Hippocampal formation (tissue), 2 donors: ENCODE results near the gene SEC23B.
"Not testable (repeated sequence)": the region's sequence is repeated elsewhere in the genome, so short reads cannot be mapped to it uniquely, and the experiment has no call there.

Experiments used
- DNase-seq, 2 donors: peaks; one replicate each; lab custom pipeline; 2025; lab: John Stamatoyannopoulos, UW

Gene SEC23B

DNA sequence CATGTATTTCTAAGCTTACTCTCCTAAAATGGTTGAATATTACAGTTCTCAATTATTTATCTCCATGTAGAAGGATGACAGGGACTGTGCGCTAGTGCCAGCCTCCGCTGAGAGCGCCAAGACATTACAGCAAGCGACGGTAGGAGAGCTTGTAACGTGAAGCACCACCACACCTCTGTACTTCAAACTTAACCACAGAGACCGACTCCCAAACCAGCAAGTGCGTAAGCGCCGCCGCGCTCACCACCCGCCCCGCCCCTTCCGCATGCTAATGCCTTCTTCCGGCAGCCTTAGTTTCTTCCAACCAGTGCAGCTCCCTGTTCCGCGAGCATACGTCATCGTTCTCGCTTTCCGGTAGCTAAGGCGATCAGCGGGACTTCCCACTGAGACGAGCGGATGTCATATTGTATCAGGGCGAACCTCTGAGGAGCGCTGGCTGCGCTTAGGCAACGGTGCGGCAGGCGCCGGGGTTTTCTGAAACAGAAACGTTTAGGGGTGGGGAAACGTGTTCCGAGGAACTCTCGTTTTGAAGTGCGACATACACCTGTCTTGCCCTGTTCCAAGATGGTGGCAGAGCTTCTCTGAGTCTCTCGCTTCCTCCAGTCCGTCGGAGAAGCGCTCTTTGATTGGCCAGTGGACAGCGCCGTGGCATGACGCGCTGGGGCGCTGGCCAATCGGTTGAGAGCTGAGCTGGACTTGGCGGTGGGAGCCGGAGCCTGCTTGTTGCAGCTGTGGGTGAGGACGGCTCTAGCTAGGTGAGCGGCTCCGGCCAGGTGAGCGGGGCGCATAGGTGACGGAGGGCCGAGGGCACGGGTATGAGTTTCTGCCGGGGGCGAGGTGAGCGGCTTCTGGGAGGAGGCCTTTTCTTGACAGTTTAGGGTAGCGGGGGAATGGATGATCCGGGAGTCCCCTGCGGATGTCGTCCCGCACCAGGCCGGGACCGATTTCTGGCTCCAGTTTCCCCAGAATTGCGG is at the start of gene SEC23B:
TSS of gene SEC23B (plus strand) at position 723 of the 974 bp plus-strand sequence. CDS start 2,896 bp downstream, outside the sequence.
- peak; percentile 97 to 98 for DNase-seq

DNA sequence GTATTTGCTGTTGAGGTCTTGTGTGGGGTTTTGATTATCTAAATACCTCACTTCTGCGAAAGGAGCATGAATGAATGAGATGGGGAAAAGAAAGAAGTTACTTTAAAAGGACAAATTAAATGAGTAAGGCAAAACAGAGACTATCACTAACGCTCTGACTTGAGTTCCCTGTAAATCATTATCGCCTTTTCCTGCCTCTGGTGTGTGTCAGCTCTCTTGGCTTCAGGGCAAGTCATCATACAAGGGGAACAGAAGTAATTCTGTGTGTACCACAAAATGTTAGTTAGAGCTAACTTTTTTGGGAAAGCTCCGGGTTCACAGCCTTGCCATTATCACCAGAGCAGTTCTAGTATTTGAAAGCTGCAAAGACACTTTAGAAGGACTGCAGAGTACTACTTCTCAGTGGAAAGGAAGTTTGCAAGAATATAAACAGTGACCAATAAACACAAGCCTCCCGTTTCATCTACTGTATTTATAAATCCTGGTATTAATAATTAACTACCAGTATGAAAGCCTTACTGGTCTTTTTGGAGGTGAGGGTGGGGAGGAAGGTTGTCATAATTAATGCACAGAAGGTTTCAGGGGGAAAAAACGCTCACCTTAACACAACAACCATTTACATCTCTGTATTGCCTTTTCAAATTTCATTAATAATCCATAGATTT is 42.1 kb upstream of the SEC23B start:
- no peak for DNase-seq

GRCh38 chr20:18466574-18466893 is 41.2 kb upstream of the SEC23B start:
- no peak for DNase-seq

DNA sequence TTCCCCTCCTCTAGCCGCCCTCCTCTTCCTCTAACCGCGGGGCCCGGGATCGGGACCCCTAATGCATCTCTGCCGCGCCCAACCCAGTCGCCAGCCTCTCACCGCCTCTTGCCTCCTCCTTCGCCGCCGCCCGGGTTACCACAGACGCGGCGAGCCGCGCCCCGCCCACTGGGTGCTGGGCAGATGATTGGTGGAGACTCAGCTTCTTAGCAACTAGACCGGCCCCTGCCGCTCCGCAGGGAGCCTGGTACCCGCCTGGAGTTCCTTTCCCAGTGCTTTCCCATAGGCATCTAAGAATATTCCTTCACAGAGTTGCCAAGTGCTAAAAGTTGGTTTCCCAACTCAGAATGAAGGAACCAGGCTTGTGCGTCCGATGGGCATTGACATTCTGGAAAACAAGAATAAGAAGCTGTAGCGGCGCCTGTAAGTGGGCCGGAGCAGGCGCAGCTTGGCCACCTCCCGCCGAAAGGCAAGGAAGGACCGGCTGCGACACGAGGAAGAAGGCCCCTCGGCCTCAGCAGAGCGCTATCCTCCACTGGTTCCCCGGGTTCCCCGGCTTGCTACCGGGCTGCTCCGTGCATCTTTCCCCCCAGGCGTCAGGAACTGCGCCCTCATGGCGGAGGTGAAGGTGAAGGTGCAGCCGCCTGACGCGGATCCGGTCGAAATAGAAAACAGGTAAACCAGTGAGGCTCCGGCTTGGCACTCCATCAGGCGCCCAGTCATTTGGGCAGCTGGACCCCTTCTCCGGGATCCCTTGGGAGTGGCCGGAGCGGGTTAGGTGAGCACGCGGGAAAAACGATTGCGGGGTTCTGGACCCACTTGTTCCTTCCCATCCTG is 40.6 kb upstream of the SEC23B start, which contains the start of the genes DZANK1 and POLR3F:
TSS of gene DZANK1 (minus strand) at position 137 of the 837 bp plus-strand sequence. CDS start 1,672 bp downstream, outside the sequence.
TSS of gene POLR3F (plus strand) at position 497 of the 837 bp plus-strand sequence. CDS start at position 614, 117 bp downstream.
- peak; percentile 95 to 96 for DNase-seq

DNA sequence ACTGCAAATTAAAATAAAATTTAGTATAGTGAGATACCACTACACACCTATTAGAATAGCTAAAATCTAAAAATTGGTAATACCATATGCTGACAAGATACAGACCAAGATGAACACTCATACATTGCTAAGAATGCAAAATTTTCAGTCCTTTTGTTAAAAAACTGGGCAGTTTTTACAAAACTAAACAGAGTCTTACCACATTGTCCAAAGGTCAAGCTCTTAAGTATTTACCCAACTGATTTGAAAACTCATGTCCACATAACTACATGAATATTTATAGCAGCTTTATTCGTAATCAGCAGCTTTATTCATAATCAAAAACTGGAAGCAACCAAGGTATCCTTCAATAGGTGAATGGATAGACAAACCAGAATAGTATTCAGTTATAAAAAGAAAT is 30.5 kb upstream of the SEC23B start:
- DNase-seq: no peak

GRCh38 chr20:18477821-18478220 is 29.9 kb upstream of the SEC23B start:
- no peak for DNase-seq

DNA sequence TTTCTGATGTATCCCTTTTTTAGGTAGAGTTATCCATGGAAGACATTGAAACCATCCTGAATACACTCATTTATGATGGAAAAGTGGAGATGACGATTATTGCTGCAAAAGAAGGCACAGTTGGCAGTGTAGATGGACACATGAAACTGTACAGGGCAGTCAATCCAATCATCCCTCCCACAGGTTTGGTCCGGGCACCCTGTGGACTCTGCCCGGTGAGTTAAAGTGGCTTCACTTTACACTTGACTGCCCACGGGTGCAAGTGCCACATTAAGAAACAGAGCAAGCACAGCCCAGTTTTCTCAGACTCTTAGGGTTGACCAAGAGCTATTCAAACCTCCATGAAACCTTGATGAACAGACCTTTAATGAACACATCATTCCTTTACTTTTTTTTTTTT is 26.1 kb upstream of the SEC23B start:
- no peak for DNase-seq

DNA sequence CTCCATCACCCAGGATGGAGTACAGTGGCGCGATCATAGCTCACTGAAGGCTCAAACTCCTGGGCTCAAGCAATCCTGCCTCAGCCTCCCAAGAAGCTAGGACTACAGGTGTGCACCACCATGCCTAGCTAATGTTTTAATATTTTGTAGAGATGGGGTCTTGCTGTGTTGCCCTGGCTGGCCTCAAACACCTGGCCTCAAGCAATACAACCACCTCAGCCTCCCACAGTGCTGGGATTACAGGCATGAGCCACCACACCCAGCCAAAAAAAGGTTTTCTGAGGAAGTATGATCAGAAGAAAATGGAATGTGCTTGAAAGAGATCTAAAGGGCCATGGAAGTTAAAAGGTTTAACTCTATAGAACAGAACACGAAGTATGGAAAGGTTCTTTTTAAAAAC is 19.4 kb upstream of the SEC23B start:
- DNase-seq: no peak

DNA sequence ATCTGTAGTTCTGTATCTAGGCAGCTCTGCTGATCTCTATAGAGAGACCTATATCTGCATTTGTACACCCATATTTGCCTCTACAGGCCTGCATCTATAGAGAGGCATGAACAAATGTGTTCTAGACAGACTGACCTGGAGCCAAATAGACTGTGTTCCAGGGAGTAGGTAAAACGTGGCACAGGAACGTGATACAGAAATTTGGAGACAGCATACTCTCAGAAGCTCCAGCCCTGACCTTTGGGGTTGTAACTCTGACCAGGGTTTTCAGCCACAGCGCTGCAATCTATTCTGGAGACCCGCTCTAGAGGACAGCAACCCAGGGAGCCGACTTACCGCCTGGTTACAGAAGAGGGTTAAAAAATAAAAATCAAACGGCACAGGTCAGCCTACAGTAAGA is 11.7 kb upstream of the SEC23B start:
- DNase-seq: no peak

DNA sequence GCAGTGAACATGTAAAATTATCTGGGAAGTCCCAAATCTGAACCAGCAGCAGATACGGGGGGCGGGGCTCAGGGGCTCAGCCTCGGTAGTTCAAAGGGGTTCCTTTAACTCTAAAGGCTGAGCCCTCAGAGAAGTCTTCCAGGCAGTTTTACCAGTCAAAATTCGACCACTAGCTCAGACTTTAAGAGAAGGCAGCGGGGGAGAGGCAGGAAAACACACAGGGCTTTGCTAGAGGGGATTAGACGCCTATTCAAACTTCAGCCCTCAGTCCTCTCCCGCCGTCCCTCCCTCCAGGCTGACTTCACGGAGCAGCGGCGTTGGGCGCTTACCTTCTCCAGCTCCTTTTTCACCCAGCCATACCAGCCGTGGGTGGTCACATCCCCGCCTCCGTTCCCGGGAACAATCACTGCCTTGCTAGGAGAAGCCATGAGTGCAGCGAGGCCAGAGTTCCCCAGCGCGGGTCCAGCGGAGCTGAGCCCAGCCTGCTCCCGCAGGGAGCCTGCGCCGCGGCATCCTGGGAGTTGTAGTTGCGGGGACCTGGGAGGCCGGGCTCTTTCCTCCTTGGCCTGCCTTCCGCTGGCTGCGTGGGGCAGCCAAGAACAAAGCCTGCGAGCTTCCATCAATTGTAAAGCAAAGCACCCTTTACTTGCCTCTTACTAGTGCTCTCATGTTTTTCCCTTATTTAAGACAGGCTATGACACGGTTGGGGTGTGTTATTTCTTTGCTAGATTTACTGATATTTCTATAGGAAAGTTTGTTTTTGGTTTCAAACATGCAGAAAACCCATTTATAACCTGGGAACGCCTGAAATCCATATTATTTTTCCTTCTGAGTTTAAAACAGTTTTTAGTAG is 10.8 kb upstream of the SEC23B start, which contains the start of gene RBBP9:
TSS of gene RBBP9 (minus strand) at position 486 of the 853 bp plus-strand sequence. CDS start at position 428, 58 bp downstream.
- peak; percentile 68 to 82 for DNase-seq

GRCh38 chr20:18497603-18498002 is 10.1 kb upstream of the SEC23B start:
- no peak for DNase-seq

DNA sequence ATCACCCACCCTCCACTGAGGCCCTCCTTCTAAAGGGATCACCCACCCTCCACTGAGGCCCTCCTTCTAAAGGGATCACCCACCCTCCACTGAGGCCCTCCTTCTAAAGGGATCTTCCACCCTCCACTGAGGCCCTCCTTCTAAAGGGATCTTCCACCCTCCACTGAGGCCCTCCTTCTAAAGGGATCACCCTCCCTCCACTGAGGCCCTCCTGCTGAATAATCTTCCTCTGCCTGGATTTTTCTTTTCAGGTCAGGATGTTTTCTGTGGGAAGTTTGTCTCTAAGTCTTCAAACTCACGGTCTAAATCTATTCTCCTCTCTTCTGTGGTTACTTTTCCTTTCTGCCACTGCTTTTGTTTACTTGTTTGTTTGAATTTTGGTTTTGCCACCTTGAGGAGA is 6.1 kb upstream of the SEC23B start:
- DNase-seq: not testable (repeated sequence)

- no peak for DNase-seq
Observed at GRCh38 chr20:18504479-18505060, 3.2 kb upstream of the SEC23B start.

DNA sequence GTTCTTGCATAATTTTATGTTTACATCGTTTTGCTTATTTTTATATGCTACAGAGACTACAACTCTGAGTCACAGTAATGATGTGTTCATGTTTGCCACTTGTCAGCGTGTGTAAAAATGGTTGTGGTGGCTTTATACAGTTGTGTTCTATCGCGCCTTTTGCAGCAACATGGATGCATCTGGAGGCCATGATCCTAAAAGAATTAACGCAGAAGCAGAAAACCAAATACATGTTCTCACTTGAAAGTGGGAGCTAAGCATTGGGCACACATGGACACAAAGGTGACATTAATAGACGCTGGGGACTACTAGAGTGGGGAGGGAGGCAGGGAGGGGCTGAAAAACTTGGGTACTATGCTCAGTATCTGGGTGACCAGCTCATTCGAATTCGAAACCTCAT is 996 bp upstream of the SEC23B start:
- DNase-seq: no peak

- no peak for DNase-seq
Observed at GRCh38 chr20:18511571-18511970, 3.8 kb downstream of the SEC23B start.

DNA sequence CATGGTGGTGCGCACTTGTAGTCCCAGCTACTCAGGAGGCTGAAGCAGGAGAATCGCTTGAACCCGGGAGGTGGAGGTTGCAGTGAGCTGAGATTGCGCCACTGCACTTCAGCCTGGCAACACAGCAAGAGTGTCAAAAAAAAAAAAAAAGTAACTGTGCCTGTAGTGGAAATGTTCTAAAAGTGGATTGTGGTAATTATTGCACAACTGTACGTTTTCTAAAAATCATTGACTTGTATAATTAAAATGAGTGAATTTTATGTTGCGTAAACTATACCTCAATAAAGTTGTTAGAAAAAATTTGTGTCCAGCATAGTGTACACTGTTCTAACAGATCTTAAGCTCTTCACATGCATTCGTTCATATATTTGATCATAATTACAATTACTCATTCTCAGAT is 5.5 kb downstream of the SEC23B start:
- no peak for DNase-seq

- DNase-seq: no peak
Observed at GRCh38 chr20:18514127-18514526, 6.4 kb downstream of the SEC23B start.

- no peak for DNase-seq
Observed at GRCh38 chr20:18515973-18516372, 8.2 kb downstream of the SEC23B start.

DNA sequence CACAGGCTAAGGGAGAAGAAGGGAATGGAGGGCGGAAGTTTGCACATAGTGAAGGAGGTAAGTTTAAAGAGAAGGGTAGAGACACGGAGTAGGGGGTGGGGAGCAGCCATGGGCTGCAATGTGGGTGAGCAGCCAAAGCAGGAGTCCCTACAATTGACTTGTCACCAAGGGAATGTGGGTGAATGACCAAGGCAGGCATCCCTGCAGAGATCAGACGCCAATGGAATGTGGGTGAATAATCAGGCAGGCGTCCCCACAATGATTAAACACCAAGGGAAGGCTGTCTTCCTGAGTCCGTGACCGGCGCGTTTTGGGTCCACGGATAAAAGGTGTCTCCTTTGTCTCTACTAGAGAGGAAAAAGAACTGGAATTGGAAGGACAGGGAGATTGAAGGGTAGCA is 14.3 kb downstream of the SEC23B start:
- not testable (repeated sequence) for DNase-seq

- DNase-seq: no peak
Observed at GRCh38 chr20:18523066-18523465, 15.3 kb downstream of the SEC23B start.
